H1 (cell line): ENCODE results near the gene PPARGC1A. TPM values are rescaled to one million over a fixed set of nuclear protein-coding genes. Genes with fewer than 3 reads are reported as not detected.

Experiments
- CTCF ChIA-PET: fragments of 300-600 bp; sonication (Branson Sonifier 250); formaldehyde crosslinking; loops from one replicate; lab custom pipeline; 2021; ENCODE audit not compliant: partially characterized antibody; lab: Charles Lee
- POLR2A ChIA-PET: fragments of 300-600 bp; sonication (Branson Sonifier 250); formaldehyde crosslinking; loops from one replicate; lab custom pipeline; 2021; ENCODE audit warnings: inconsistent platforms; ENCODE audit not compliant: partially characterized antibody; lab: Charles Lee
- DNase-seq, 2 experiments: peaks; one replicate each; pipeline versions ENCODE4 v3.0.0 to v3.0.0-alpha.2; 2010 to 2022; ENCODE audit warnings: low spot score in 2 of 2, low read depth in 1 of 2, mixed read lengths in 1 of 2
- FAIRE-seq: peaks from 2 replicates; lab custom pipeline; 2011; peaks lifted over from hg19 to GRCh38; lab: Jason Lieb, UNC
- H2AFZ ChIP-seq: 2 replicates; pipeline ENCODE4 v1.8.1; 2012; ENCODE audit warnings: low read length, inconsistent platforms
- H2AK5ac ChIP-seq: 2 replicates; pipeline ENCODE4 v1.6.1; 2013; ENCODE audit warnings: low read depth, low read length
- H2BK120ac ChIP-seq: replicated peaks from 2 replicates; pipeline ENCODE3; 2013; ENCODE audit warnings: low read depth, low read length, inconsistent platforms
- H2BK12ac ChIP-seq: 2 replicates; pipeline ENCODE4 v1.6.1; 2013; ENCODE audit warnings: low read depth, low read length
- H2BK15ac ChIP-seq: 2 replicates; pipeline ENCODE4 v1.6.1; 2013; ENCODE audit warnings: low read length
- H2BK20ac ChIP-seq: 2 replicates; pipeline ENCODE4 v1.6.1; 2013; ENCODE audit warnings: low read length
- H2BK5ac ChIP-seq: 2 replicates; pipeline ENCODE4 v1.6.1; 2013; ENCODE audit warnings: low read depth, low read length
- H3K14ac ChIP-seq: 2 replicates; pipeline ENCODE4 v1.6.1; 2013; ENCODE audit warnings: inconsistent platforms; ENCODE audit not compliant: insufficient read length
- H3K18ac ChIP-seq: 2 replicates; pipeline ENCODE4 v1.6.1; 2013; ENCODE audit warnings: low read length; ENCODE audit errors: extremely low read depth
- H3K23ac ChIP-seq: 2 replicates; pipeline ENCODE4 v1.6.1; 2013; ENCODE audit warnings: inconsistent platforms; ENCODE audit not compliant: insufficient read length
- H3K23me2 ChIP-seq: 2 replicates; pipeline ENCODE4 v1.6.1; 2013; ENCODE audit warnings: low read depth, low read length
- H3K27ac ChIP-seq: 2 replicates; pipeline ENCODE4 v1.6.1; 2011; ENCODE audit warnings: low read depth, low read length, inconsistent platforms
- H3K27me3 ChIP-seq, 4 experiments: replicated peaks in 1 of 4; 1 replicate in 1 of 4; 2 replicates in 3 of 4; pipeline versions ENCODE4 v1.6.1 to v1.8.1; 2011 to 2013; ENCODE audit warnings: low read length in 3 of 4, mild to moderate bottlenecking in 3 of 4, inconsistent platforms in 2 of 4, mixed read lengths in 2 of 4, moderate library complexity in 1 of 4; ENCODE audit not compliant: control insufficient read depth in 3 of 4, insufficient read depth in 3 of 4; ENCODE audit errors: extremely low read depth in 1 of 4
- H3K36me3 ChIP-seq, 4 experiments: 2 replicates each; pipeline versions ENCODE4 v1.6.1 to v1.8.1; 2011 to 2013; ENCODE audit warnings: mild to moderate bottlenecking in 4 of 4, low read length in 3 of 4, moderate library complexity in 2 of 4, control low read depth in 1 of 4, inconsistent platforms in 1 of 4; ENCODE audit not compliant: insufficient read depth in 4 of 4, control insufficient read depth in 2 of 4
- H3K4ac ChIP-seq: replicated peaks from 2 replicates; pipeline ENCODE3; 2013; ENCODE audit warnings: low read length, low read depth, mixed read lengths, inconsistent platforms; ENCODE audit not compliant: insufficient read length
- H3K4me1 ChIP-seq, 4 experiments: replicated peaks in 1 of 4; 1 replicate in 1 of 4; 2 replicates in 3 of 4; pipeline versions ENCODE4 v1.6.1 to v1.8.1; 2011 to 2013; ENCODE audit warnings: low read length in 3 of 4, inconsistent platforms in 2 of 4, mixed read lengths in 1 of 4; ENCODE audit not compliant: insufficient read depth in 4 of 4, control insufficient read depth in 3 of 4
- H3K4me2 ChIP-seq, 2 experiments: 2 replicates each; pipeline versions ENCODE4 v1.6.1 to v1.8.1; 2011 to 2013; ENCODE audit warnings: low read depth in 2 of 2, low read length in 2 of 2, control low read depth in 1 of 2, inconsistent platforms in 1 of 2, mild to moderate bottlenecking in 1 of 2; ENCODE audit not compliant: insufficient read depth in 1 of 2
- H3K4me3 ChIP-seq, 4 experiments: fragments of 200-600, 300-600 bp in 1 of 4; sonication (generic), shearing (Covaris generic), sonication (Bioruptor Twin) in 1 of 4; 2 replicates each; pipeline versions ENCODE4 v1.5.1 to v1.8.1; 2011 to 2016; ENCODE audit warnings: low read length in 4 of 4, low read depth in 3 of 4, control low read depth in 2 of 4, inconsistent platforms in 2 of 4, mild to moderate bottlenecking in 2 of 4, mixed read lengths in 1 of 4, moderate library complexity in 1 of 4; ENCODE audit not compliant: insufficient read depth in 2 of 4; ENCODE audit errors: extremely low read depth in 1 of 4
- H3K56ac ChIP-seq: replicated peaks from 2 replicates; pipeline ENCODE3; 2013; ENCODE audit warnings: low read depth, mild to moderate bottlenecking, mixed read lengths, low read length, inconsistent platforms; ENCODE audit not compliant: insufficient read length
- H3K79me1 ChIP-seq: 2 replicates; pipeline ENCODE4 v1.6.1; 2013; ENCODE audit warnings: low read depth, low read length, control low read depth
- H3K79me2 ChIP-seq, 2 experiments: 2 replicates each; pipeline versions ENCODE4 v1.6.1 to v1.8.1; 2012 to 2013; ENCODE audit warnings: low read length in 2 of 2, mild to moderate bottlenecking in 2 of 2, inconsistent platforms in 1 of 2; ENCODE audit not compliant: insufficient read depth in 2 of 2, control insufficient read depth in 1 of 2
- H3K9ac ChIP-seq, 4 experiments: replicated peaks in 1 of 4; 1 replicate in 1 of 4; 2 replicates in 3 of 4; pipeline versions ENCODE4 v1.6.1 to v1.8.1; 2011 to 2013; ENCODE audit warnings: low read depth in 3 of 4, low read length in 3 of 4, control low read depth in 2 of 4, mild to moderate bottlenecking in 2 of 4, moderate library complexity in 2 of 4, inconsistent platforms in 1 of 4; ENCODE audit errors: extremely low read depth in 1 of 4
- H3K9me3 ChIP-seq, 2 experiments: 2 replicates each; pipeline versions ENCODE4 v1.6.1 to v1.8.1; 2012 to 2013; ENCODE audit warnings: mild to moderate bottlenecking in 2 of 2, moderate library complexity in 2 of 2, control low read depth in 1 of 2, inconsistent platforms in 1 of 2, low read depth in 1 of 2, low read length in 1 of 2, mixed read lengths in 1 of 2; ENCODE audit not compliant: insufficient read depth in 2 of 2
- H4K20me1 ChIP-seq, 2 experiments: replicated peaks in 1 of 2; 2 replicates each; pipeline versions ENCODE3 to v1.8.1; 2011 to 2013; ENCODE audit warnings: inconsistent platforms in 2 of 2, low read length in 2 of 2, mild to moderate bottlenecking in 1 of 2; ENCODE audit not compliant: insufficient read depth in 2 of 2, control insufficient read depth in 1 of 2
- H4K5ac ChIP-seq: 2 replicates; pipeline ENCODE4 v1.6.1; 2013; ENCODE audit warnings: low read length, low read depth, mixed read lengths, inconsistent platforms; ENCODE audit not compliant: insufficient read length
- H4K8ac ChIP-seq: 2 replicates; pipeline ENCODE4 v1.8.0; 2013; ENCODE audit warnings: mild to moderate bottlenecking, moderate library complexity, low read length, inconsistent platforms; ENCODE audit not compliant: insufficient read depth; ENCODE audit errors: extremely low read depth
- H4K91ac ChIP-seq: replicated peaks from 2 replicates; pipeline ENCODE3; 2013; ENCODE audit warnings: low read length, mixed read lengths, inconsistent platforms; ENCODE audit not compliant: insufficient read length
- BCL11A ChIP-seq, 2 experiments: IDR thresholded peaks; one replicate each; pipeline ENCODE4 v1.6.1; 2011; ENCODE audit warnings: low read depth in 2 of 2, low read length in 2 of 2, mild to moderate bottlenecking in 2 of 2
- MAFK ChIP-seq: IDR thresholded peaks from 2 replicates; pipeline ENCODE4 v1.6.1; 2012; ENCODE audit warnings: low read depth, mild to moderate bottlenecking, improper control_type of control experiment, low read length
- SIN3A ChIP-seq, 2 experiments: IDR thresholded peaks in 1 of 2; conservative IDR thresholded peaks in 1 of 2; 2 replicates each; pipeline ENCODE4 v1.6.1; 2011 to 2012; ENCODE audit warnings: low read length in 2 of 2, improper control_type of control experiment in 1 of 2, low read depth in 1 of 2, mild to moderate bottlenecking in 1 of 2
- WGBS, 2 experiments: shearing (Covaris generic) in 1 of 2; methylation state at CpG; one replicate each; pipeline versions ENCODE4 v1.1.6 to v1.1.7; 2013 to 2015; ENCODE audit warnings: low lambda C conversion rate in 2 of 2, mixed read lengths in 2 of 2, inconsistent platforms in 1 of 2, low coverage in 1 of 2, missing lambda C conversion rate in 1 of 2; ENCODE audit not compliant: insufficient replicate concordance in 2 of 2, insufficient coverage in 1 of 2, insufficient read length in 1 of 2; ENCODE audit errors: extremely low coverage in 1 of 2, missing lambda C conversion rate in 1 of 2; 5-methylcytosine and 5-hydroxymethylcytosine counted together
- polyA plus RNA-seq, 7 experiments: library from polyadenylated mRNA; depleted of rRNA in 3 of 7; stranded (reverse) in 5 of 7; unstranded in 2 of 7; fragments of >200 nt in 5 of 7; fragments of 200-250 nt in 2 of 7; gene quantifications; 1 replicate in 5 of 7; 2 replicates in 1 of 7; 4 replicates in 1 of 7; pipeline versions ENCODE4 v1.2.1 to v1.2.3, GENCODE V29; 2011 to 2013; ENCODE audit warnings: missing spikeins in 2 of 7, mixed read lengths in 2 of 7
- total RNA-seq: library from RNA; stranded (reverse); fragmentation: NEBNext Ultra II Directional; extraction: Animal tissue kit (Norgen Biotek cat#: 25700); gene quantifications from 2 replicates; pipeline ENCODE4 v1.2.1, GENCODE V29; 2021
- TF ChIP-seq, protein P1 (sequence below): IDR thresholded peaks from 2 replicates; pipeline ENCODE4 v1.6.1; 2011; ENCODE audit warnings: low read length, improper control_type of control experiment

The PPARGC1A gene
- total and polyA plus RNA-seq, 2 of the 8 experiments (the other 6 are each of a cell fraction or from before 2014, with no cell fraction given) = 0.54 to 1.4 TPM

- no peaks in the 10 kb centered on the region; a peak in 1 of 7 replicates for H3K4me1 ChIP-seq
- H2BK120ac ChIP-seq = no peak overlapping the region
- CTCF ChIA-PET = interaction anchor here (1.2 kb wide), 1 partner anchor 12 kb away, joined by 7 read pairs; no protein-coding TSS in a partner anchor
- H3K9ac ChIP-seq = no peak overlapping the region
- POLR2A ChIA-PET = no interaction called here
- H3K23ac ChIP-seq = no peak overlapping the region
- H4K20me1 ChIP-seq = no peaks in the 10 kb centered on the region
- no peak overlapping the region for H2BK5ac ChIP-seq
- H2AFZ ChIP-seq = no peak overlapping the region
- H3K9me3 ChIP-seq = no peaks in the 10 kb centered on the region
- H3K23me2 ChIP-seq = no peaks in the 10 kb centered on the region
- H3K18ac ChIP-seq = no peak overlapping the region
- FAIRE-seq = no peak
- H3K56ac ChIP-seq = no peak overlapping the region
- no peak overlapping the region for H4K5ac ChIP-seq
- H4K8ac ChIP-seq = no peak overlapping the region
- H3K27me3 ChIP-seq = no peaks in the 10 kb centered on the region
- H3K79me2 ChIP-seq = no peaks in the 10 kb centered on the region
- H3K4ac ChIP-seq = no peak overlapping the region
- WGBS, 2 experiments = 91% methylated on average over 4 of the region's 4 CpGs; no CpG with 5 or more reads in 1 of the 2 experiments
- no peaks in the 10 kb centered on the region for H3K36me3 ChIP-seq
- no peak overlapping the region for H2BK15ac ChIP-seq
- H3K4me3 ChIP-seq = no peak overlapping the region
- no peak overlapping the region for H3K27ac ChIP-seq
- H3K79me1 ChIP-seq = no peaks in the 10 kb centered on the region
- H2BK12ac ChIP-seq = no peak overlapping the region
- no peak for DNase-seq
- no peak overlapping the region for H3K14ac ChIP-seq
- no peak overlapping the region for H3K4me2 ChIP-seq
- H2AK5ac ChIP-seq = no peak overlapping the region
- H4K91ac ChIP-seq = no peak overlapping the region
- H2BK20ac ChIP-seq = no peak overlapping the region
- TF ChIP-seq BCL11A (IDR thresholded peaks at IDR 0.05; ENCODE audit: low read depth in 2 of 2, low read length in 2 of 2) (no peak), SIN3A (conservative IDR thresholded peaks at IDR 0.05 in 1 of 2, IDR thresholded peaks at IDR 0.05 in 1 of 2; ENCODE audit: low read depth in 1 of 2, low read length in 2 of 2) (no peak), MAFK (no peak)
- TF ChIP-seq, protein P1, sequence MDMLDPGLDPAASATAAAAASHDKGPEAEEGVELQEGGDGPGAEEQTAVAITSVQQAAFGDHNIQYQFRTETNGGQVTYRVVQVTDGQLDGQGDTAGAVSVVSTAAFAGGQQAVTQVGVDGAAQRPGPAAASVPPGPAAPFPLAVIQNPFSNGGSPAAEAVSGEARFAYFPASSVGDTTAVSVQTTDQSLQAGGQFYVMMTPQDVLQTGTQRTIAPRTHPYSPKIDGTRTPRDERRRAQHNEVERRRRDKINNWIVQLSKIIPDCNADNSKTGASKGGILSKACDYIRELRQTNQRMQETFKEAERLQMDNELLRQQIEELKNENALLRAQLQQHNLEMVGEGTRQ = no peak
Observed at GRCh38 chr4:23899565-23899964, 9.7 kb upstream of the PPARGC1A start.
